Measurements from ENCODE around the gene EML4. TPM values are rescaled to one million over a fixed set of nuclear protein-coding genes. Genes with fewer than 3 reads are reported as not detected.

Gene EML4
- total and polyA plus RNA-seq, 2 donors (not counting 1 experiment from before 2014, with no cell fraction given): 49.4 to 134 TPM

DNA sequence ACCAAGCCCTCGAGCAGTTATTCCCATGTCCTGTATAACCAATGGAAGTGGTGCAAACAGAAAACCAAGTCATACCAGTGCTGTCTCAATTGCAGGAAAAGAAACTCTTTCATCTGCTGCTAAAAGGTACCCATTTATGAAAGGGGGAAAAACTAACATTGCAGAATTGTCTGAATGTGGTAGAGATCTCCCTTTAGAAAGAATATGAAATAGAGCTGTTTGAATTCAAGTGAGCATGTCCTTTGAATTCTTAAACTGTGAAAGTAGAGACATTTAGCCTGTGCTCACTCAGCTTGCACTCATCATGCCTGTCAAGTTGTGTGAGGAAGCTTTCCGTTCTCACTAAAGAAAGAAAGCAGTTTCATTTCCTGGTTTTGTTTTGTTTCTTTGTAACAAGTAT, 87.4 kb downstream of the EML4 start:
- Histone ChIP-seq H3K9ac (ENCODE audit: low read length) (no peak overlapping the region), H3K4me2 (replicated peaks; ENCODE audit: low read depth, low read length, poor library complexity, severe bottlenecking) (peak overlapping the region; percentile 52), H3K9me3 (ENCODE audit: control extremely low read depth in 1 of 3, control insufficient read depth in 2 of 3, insufficient read depth in 1 of 3, low read length in 2 of 3) (peaks cover 0 to 8% (median 2%) of the 10 kb centered on the region in 3 donors), H4K20me1 (ENCODE audit: control insufficient read depth, insufficient read depth, low read length, poor library complexity, severe bottlenecking) (no peaks in the 10 kb centered on the region), H3K4me3 (ENCODE audit: control extremely low read depth in 1 of 5, extremely low read depth in 1 of 5, insufficient read depth in 1 of 5, low read depth in 2 of 5, low read length in 4 of 5) (no peak overlapping the region), H3K36me3 (replicated peaks in 1 of 2; ENCODE audit: control extremely low read depth in 1 of 2, control insufficient read depth in 1 of 2, extremely low read depth in 1 of 2, insufficient read depth in 2 of 2, low read length in 1 of 2) (peaks cover 8 to 38% of the 10 kb centered on the region in 2 experiments), H2AFZ (ENCODE audit: insufficient read depth, low read depth, low read length, poor library complexity, severe bottlenecking) (no peak overlapping the region), H3K27ac (ENCODE audit: low read length in 2 of 2) (peak overlapping the region; percentile 18 to 62), H3K4me1 (ENCODE audit: control insufficient read depth in 2 of 2, insufficient read depth in 2 of 2, low read length in 2 of 2) (peaks cover 19 to 26% of the 10 kb centered on the region in 2 donors), H3K79me2 (ENCODE audit: control insufficient read depth, insufficient read depth, low read length) (peaks cover 50% of the 10 kb centered on the region), H3K27me3 (replicated peaks in 1 of 4; ENCODE audit: control extremely low read depth in 1 of 4, control insufficient read depth in 3 of 4, insufficient read depth in 4 of 4, low read length in 3 of 4) (no peaks in the 10 kb centered on the region)
- H3K4me1 Mint-ChIP-seq: peaks cover 49% of the 10 kb centered on the region
- ChIA-PET CTCF (interaction anchor here (0.8 to 1.4 kb wide), 4 partner anchors 26 to 239 kb away, joined by 3 read pairs; no protein-coding TSS in a partner anchor), POLR2A (no interaction called here)
- DNase-seq: peak; percentile 61
- H3K27me3 Mint-ChIP-seq: no peaks in the 10 kb centered on the region
- intact Hi-C loops (cut with micrococcal nuclease): loop anchor here (5.0 kb wide), 2 partner anchors 159 to 341 kb away; no protein-coding TSS in a partner anchor
- TF ChIP-seq CTCF (IDR thresholded peaks at IDR 0.05) (no peak), EZH2 (IDR thresholded peaks at IDR 0.05; ENCODE audit: borderline replicate concordance, insufficient read depth, low read depth, low read length, poor library complexity, severe bottlenecking) (no peak)
- peak overlapping the region; percentile 42 for H3K4me3 Mint-ChIP-seq
- H3K9me3 Mint-ChIP-seq (ENCODE audit: insufficient read depth): no peaks in the 10 kb centered on the region
- no CpG with 5 or more reads among the region's 2 CpGs for WGBS (ENCODE audit: insufficient coverage)
- peak overlapping the region; percentile 59 for H3K27ac Mint-ChIP-seq
- ATAC-seq (ENCODE audit: low read depth): peak; percentile 78

DNA sequence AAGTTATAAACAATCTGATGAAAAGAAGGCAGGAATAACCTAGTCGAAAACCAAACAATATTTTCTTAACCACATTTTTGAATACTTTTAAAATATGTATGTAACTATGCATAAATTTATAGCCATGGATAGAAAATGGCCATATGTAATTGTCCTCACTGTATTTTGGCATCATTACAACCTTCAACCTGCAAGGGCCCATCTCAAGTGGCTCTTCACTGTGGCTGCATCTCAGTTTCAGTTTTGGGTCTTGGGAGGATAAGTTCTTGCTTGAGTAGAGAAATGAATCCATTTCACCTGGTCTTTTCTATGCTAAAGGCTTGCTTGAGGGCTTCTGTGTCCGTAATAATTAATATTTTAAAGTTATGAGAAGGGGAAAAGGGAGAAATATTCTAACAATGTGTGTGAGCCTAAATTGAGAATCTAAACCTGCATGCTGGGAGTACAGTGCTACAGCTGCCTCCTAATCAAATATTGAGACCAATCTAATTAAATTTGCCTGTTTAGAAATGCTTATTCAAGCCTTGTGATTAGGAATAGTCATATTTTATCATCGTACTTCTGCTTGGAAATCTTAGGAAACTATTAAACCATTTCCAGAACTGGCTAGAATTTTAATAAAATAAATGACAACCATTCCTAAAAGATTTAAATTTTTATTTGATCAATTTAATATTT, 92.5 kb downstream of the EML4 start:
- no peak overlapping the region for H3K27ac Mint-ChIP-seq
- CTCF ChIA-PET: no interaction called here

More for the DNA sequence above, 92.5 kb downstream of the EML4 start:
- POLR2A ChIA-PET: no interaction called here
- peaks cover 5 to 6% of the 10 kb centered on the region in 2 donors for H3K4me1 ChIP-seq (ENCODE audit: control insufficient read depth in 2 of 2, insufficient read depth in 2 of 2, low read length in 2 of 2)
- H3K9ac ChIP-seq (ENCODE audit: low read length): no peak overlapping the region
- H3K4me1 Mint-ChIP-seq: peaks cover 9% of the 10 kb centered on the region
- intact Hi-C loops (cut with micrococcal nuclease): no loop called here
- no peak for TF ChIP-seq CTCF (IDR thresholded peaks at IDR 0.05)
- no peaks in the 10 kb centered on the region for H3K9me3 ChIP-seq (ENCODE audit: control extremely low read depth in 1 of 3, control insufficient read depth in 2 of 3, insufficient read depth in 1 of 3, low read length in 2 of 3)
- peaks cover 19% of the 10 kb centered on the region for H3K79me2 ChIP-seq (ENCODE audit: control insufficient read depth, insufficient read depth, low read length)
- H3K36me3 ChIP-seq (replicated peaks in 1 of 2; ENCODE audit: control extremely low read depth in 1 of 2, control insufficient read depth in 1 of 2, extremely low read depth in 1 of 2, insufficient read depth in 2 of 2, low read length in 1 of 2): peaks cover 10 to 51% of the 10 kb centered on the region in 2 experiments
- no peaks in the 10 kb centered on the region for H3K27me3 Mint-ChIP-seq
- WGBS (ENCODE audit: insufficient coverage): 100% methylated on average over 1 of the region's 3 CpGs
- H3K4me3 ChIP-seq (ENCODE audit: control extremely low read depth in 1 of 5, extremely low read depth in 1 of 5, insufficient read depth in 1 of 5, low read depth in 2 of 5, low read length in 4 of 5): no peak overlapping the region
- H2AFZ ChIP-seq (ENCODE audit: insufficient read depth, low read depth, low read length, poor library complexity, severe bottlenecking): no peak overlapping the region
- H3K27ac ChIP-seq (ENCODE audit: low read length in 2 of 2): no peak overlapping the region
- ATAC-seq (ENCODE audit: low read depth) (no peak), DNase-seq (no peak)
- no peaks in the 10 kb centered on the region for H4K20me1 ChIP-seq (ENCODE audit: control insufficient read depth, insufficient read depth, low read length, poor library complexity, severe bottlenecking)
- H3K9me3 Mint-ChIP-seq (ENCODE audit: insufficient read depth): no peaks in the 10 kb centered on the region
- no peak overlapping the region for H3K4me2 ChIP-seq (replicated peaks; ENCODE audit: low read depth, low read length, poor library complexity, severe bottlenecking)
- H3K4me3 Mint-ChIP-seq: no peak overlapping the region
- H3K27me3 ChIP-seq (replicated peaks in 1 of 4; ENCODE audit: control extremely low read depth in 1 of 4, control insufficient read depth in 3 of 4, insufficient read depth in 4 of 4, low read length in 3 of 4): no peaks in the 10 kb centered on the region
